ENCODE data around the gene ANKRD53.
A peak's percentile ranks its signal among the peaks of the same experiment; 100 is the strongest.

The ANKRD53 gene

GRCh38 chr2:70962211-70962884, 16.1 kb upstream of the ANKRD53 start:
- TF ChIP-seq CTCF (conservative IDR thresholded peaks at IDR 0.05; ENCODE audit: low read depth, low read length), result no peak
- no peak for DNase-seq (ENCODE audit: low read depth)
- no peak overlapping the region for H3K4me3 ChIP-seq (ENCODE audit: low read length)

GRCh38 chr2:70962885-70963878, 15.2 kb upstream of the ANKRD53 start:
- DNase-seq (ENCODE audit: low read depth), result no peak
- no peak for TF ChIP-seq CTCF (conservative IDR thresholded peaks at IDR 0.05; ENCODE audit: low read depth, low read length)
- H3K4me3 ChIP-seq (ENCODE audit: low read length), result no peak overlapping the region

- no peak for DNase-seq (ENCODE audit: low read depth)
- TF ChIP-seq CTCF (conservative IDR thresholded peaks at IDR 0.05; ENCODE audit: low read depth, low read length), result no peak
- H3K4me3 ChIP-seq (ENCODE audit: low read length), result no peak overlapping the region
Observed at GRCh38 chr2:70964133-70964532, 14.3 kb upstream of the ANKRD53 start.

GRCh38 chr2:70964596-70965386, 13.6 kb upstream of the ANKRD53 start:
- DNase-seq (ENCODE audit: low read depth), result no peak
- H3K4me3 ChIP-seq (ENCODE audit: low read length), result no peak overlapping the region
- peak; percentile 43 for TF ChIP-seq CTCF (conservative IDR thresholded peaks at IDR 0.05; ENCODE audit: low read depth, low read length)

- DNase-seq (ENCODE audit: low read depth), result no peak
- no peak for TF ChIP-seq CTCF (conservative IDR thresholded peaks at IDR 0.05; ENCODE audit: low read depth, low read length)
- H3K4me3 ChIP-seq (ENCODE audit: low read length), result no peak overlapping the region
Observed at GRCh38 chr2:70965506-70965905, 12.9 kb upstream of the ANKRD53 start.

GRCh38 chr2:70966681-70967080, 11.7 kb upstream of the ANKRD53 start:
- H3K4me3 ChIP-seq (ENCODE audit: low read length), result no peak overlapping the region
- no peak for DNase-seq (ENCODE audit: low read depth)
- TF ChIP-seq CTCF (conservative IDR thresholded peaks at IDR 0.05; ENCODE audit: low read depth, low read length), result no peak

Data from retinal pigment epithelial cell (primary cell).